Measurements from ENCODE around the gene ASB18.

Gene ASB18

GRCh38 chr2:236173729-236174607 is 90.2 kb downstream of the ASB18 start:
- 0 out of 2 replicates have a peak overlapping the region, but pooled peaks have one; percentile 11 for H3K4me3 ChIP-seq (ENCODE audit: low read depth, low read length)
- H3K27ac ChIP-seq (ENCODE audit: low read depth, low read length): peak overlapping the region; percentile 12
- H3K36me3 ChIP-seq (ENCODE audit: control insufficient read depth, insufficient read depth, low read length): no peaks in the 10 kb centered on the region
- peaks cover 56% of the 10 kb centered on the region for H3K4me1 ChIP-seq (ENCODE audit: control insufficient read depth, insufficient read depth, low read length)
- H3K9me3 ChIP-seq (ENCODE audit: control insufficient read depth, insufficient read depth, low read length): no peaks in the 10 kb centered on the region
- H3K9ac ChIP-seq (ENCODE audit: low read depth, low read length): no peak overlapping the region
- peaks cover 98% of the 10 kb centered on the region for H3K27me3 ChIP-seq (ENCODE audit: control insufficient read depth, insufficient read depth, low read length)

- H3K4me3 ChIP-seq (ENCODE audit: low read depth, low read length): 0 out of 2 replicates have a peak overlapping the region, but pooled peaks have one; percentile 11
- no peak overlapping the region for H3K27ac ChIP-seq (ENCODE audit: low read depth, low read length)
- peaks cover 98% of the 10 kb centered on the region for H3K27me3 ChIP-seq (ENCODE audit: control insufficient read depth, insufficient read depth, low read length)
- no peak overlapping the region for H3K9ac ChIP-seq (ENCODE audit: low read depth, low read length)
- H3K36me3 ChIP-seq (ENCODE audit: control insufficient read depth, insufficient read depth, low read length): no peaks in the 10 kb centered on the region
- H3K4me1 ChIP-seq (ENCODE audit: control insufficient read depth, insufficient read depth, low read length): peaks cover 57% of the 10 kb centered on the region
- H3K9me3 ChIP-seq (ENCODE audit: control insufficient read depth, insufficient read depth, low read length): no peaks in the 10 kb centered on the region
Observed at GRCh38 chr2:236173036-236173728, 91.0 kb downstream of the ASB18 start.

GRCh38 chr2:236172255-236173035 is 91.8 kb downstream of the ASB18 start:
- Histone ChIP-seq H3K36me3 (ENCODE audit: control insufficient read depth, insufficient read depth, low read length) (no peaks in the 10 kb centered on the region), H3K4me1 (ENCODE audit: control insufficient read depth, insufficient read depth, low read length) (peaks cover 57% of the 10 kb centered on the region), H3K9me3 (ENCODE audit: control insufficient read depth, insufficient read depth, low read length) (no peaks in the 10 kb centered on the region), H3K27ac (ENCODE audit: low read depth, low read length) (peak overlapping the region; percentile 51), H3K4me3 (ENCODE audit: low read depth, low read length) (no peak overlapping the region), H3K9ac (ENCODE audit: low read depth, low read length) (no peak overlapping the region), H3K27me3 (ENCODE audit: control insufficient read depth, insufficient read depth, low read length) (peaks cover 100% of the 10 kb centered on the region)

- H3K4me3 ChIP-seq (ENCODE audit: low read depth, low read length): 0 out of 2 replicates have a peak overlapping the region, but pooled peaks have one; percentile 20
Observed at GRCh38 chr2:236171680-236172254, 92.4 kb downstream of the ASB18 start.

GRCh38 chr2:236171181-236171679 is 93.0 kb downstream of the ASB18 start:
- Histone ChIP-seq H3K4me1 (ENCODE audit: control insufficient read depth, insufficient read depth, low read length) (peaks cover 62% of the 10 kb centered on the region), H3K36me3 (ENCODE audit: control insufficient read depth, insufficient read depth, low read length) (no peaks in the 10 kb centered on the region), H3K9me3 (ENCODE audit: control insufficient read depth, insufficient read depth, low read length) (no peaks in the 10 kb centered on the region), H3K4me3 (ENCODE audit: low read depth, low read length) (0 out of 2 replicates have a peak overlapping the region, but pooled peaks have one; percentile 20), H3K27me3 (ENCODE audit: control insufficient read depth, insufficient read depth, low read length) (peaks cover 100% of the 10 kb centered on the region), H3K9ac (ENCODE audit: low read depth, low read length) (no peak overlapping the region), H3K27ac (ENCODE audit: low read depth, low read length) (peak overlapping the region; percentile 51)

More at GRCh38 chr2:236171680-236172254, 92.4 kb downstream of the ASB18 start:
- H3K9me3 ChIP-seq (ENCODE audit: control insufficient read depth, insufficient read depth, low read length): no peaks in the 10 kb centered on the region
- H3K9ac ChIP-seq (ENCODE audit: low read depth, low read length): no peak overlapping the region
- peaks cover 60% of the 10 kb centered on the region for H3K4me1 ChIP-seq (ENCODE audit: control insufficient read depth, insufficient read depth, low read length)
- peak overlapping the region; percentile 51 for H3K27ac ChIP-seq (ENCODE audit: low read depth, low read length)
- peaks cover 100% of the 10 kb centered on the region for H3K27me3 ChIP-seq (ENCODE audit: control insufficient read depth, insufficient read depth, low read length)
- no peaks in the 10 kb centered on the region for H3K36me3 ChIP-seq (ENCODE audit: control insufficient read depth, insufficient read depth, low read length)

GRCh38 chr2:236170590-236171165 is 93.5 kb downstream of the ASB18 start:
- no peak overlapping the region for H3K27ac ChIP-seq (ENCODE audit: low read depth, low read length)
- H3K4me1 ChIP-seq (ENCODE audit: control insufficient read depth, insufficient read depth, low read length): peaks cover 62% of the 10 kb centered on the region
- H3K4me3 ChIP-seq (ENCODE audit: low read depth, low read length): no peak overlapping the region
- peaks cover 100% of the 10 kb centered on the region for H3K27me3 ChIP-seq (ENCODE audit: control insufficient read depth, insufficient read depth, low read length)
- H3K36me3 ChIP-seq (ENCODE audit: control insufficient read depth, insufficient read depth, low read length): no peaks in the 10 kb centered on the region
- H3K9me3 ChIP-seq (ENCODE audit: control insufficient read depth, insufficient read depth, low read length): no peaks in the 10 kb centered on the region
- no peak overlapping the region for H3K9ac ChIP-seq (ENCODE audit: low read depth, low read length)

- Histone ChIP-seq H3K4me3 (ENCODE audit: low read depth, low read length) (peak overlapping the region; percentile 33), H3K9me3 (ENCODE audit: control insufficient read depth, insufficient read depth, low read length) (no peaks in the 10 kb centered on the region), H3K9ac (ENCODE audit: low read depth, low read length) (no peak overlapping the region), H3K27ac (ENCODE audit: low read depth, low read length) (no peak overlapping the region), H3K27me3 (ENCODE audit: control insufficient read depth, insufficient read depth, low read length) (peaks cover 100% of the 10 kb centered on the region), H3K36me3 (ENCODE audit: control insufficient read depth, insufficient read depth, low read length) (no peaks in the 10 kb centered on the region), H3K4me1 (ENCODE audit: control insufficient read depth, insufficient read depth, low read length) (peaks cover 63% of the 10 kb centered on the region)
Observed at GRCh38 chr2:236169741-236170589, 94.2 kb downstream of the ASB18 start.

GRCh38 chr2:236169151-236169721 is 95.0 kb downstream of the ASB18 start:
- H3K27me3 ChIP-seq (ENCODE audit: control insufficient read depth, insufficient read depth, low read length): peaks cover 100% of the 10 kb centered on the region
- H3K4me1 ChIP-seq (ENCODE audit: control insufficient read depth, insufficient read depth, low read length): peaks cover 60% of the 10 kb centered on the region
- H3K27ac ChIP-seq (ENCODE audit: low read depth, low read length): no peak overlapping the region
- H3K9me3 ChIP-seq (ENCODE audit: control insufficient read depth, insufficient read depth, low read length): no peaks in the 10 kb centered on the region
- H3K4me3 ChIP-seq (ENCODE audit: low read depth, low read length): peak overlapping the region; percentile 33
- no peak overlapping the region for H3K9ac ChIP-seq (ENCODE audit: low read depth, low read length)
- H3K36me3 ChIP-seq (ENCODE audit: control insufficient read depth, insufficient read depth, low read length): no peaks in the 10 kb centered on the region
